B cell (primary cell): ENCODE measurements around the gene BLID. TPM values are rescaled to one million over a fixed set of nuclear protein-coding genes. Genes with fewer than 3 reads are reported as not detected.

Experiments
- ATAC-seq: fragments of 200-7000 bp; cut with Tn5 transposase; one replicate; pipeline ENCODE4 v1.10.0; 2021; ENCODE audit warnings: low read depth, mild to moderate bottlenecking, moderate number of reproducible peaks, moderate library complexity
- CTCF ChIA-PET: fragments of 350-600 bp; sonication (Branson Sonifier 250); formaldehyde crosslinking; loops from one replicate; lab custom pipeline; 2021; ENCODE audit warnings: antibody characterized with exemption, inconsistent platforms; lab: Charles Lee
- POLR2A ChIA-PET: fragments of 350-600 bp; sonication (Branson Sonifier 250); formaldehyde crosslinking; loops from one replicate; lab custom pipeline; 2021; ENCODE audit warnings: antibody characterized with exemption; lab: Charles Lee
- DNase-seq: peaks from one replicate; pipeline ENCODE4 v3.0.0; 2013
- H2AFZ ChIP-seq: 2 replicates; pipeline ENCODE4 v1.6.1; 2012; ENCODE audit warnings: mild to moderate bottlenecking, low read depth, low read length; ENCODE audit not compliant: insufficient read depth, poor library complexity, severe bottlenecking
- H3K27ac ChIP-seq, 2 donors: 1 replicate in 1 of 2; 2 replicates in 1 of 2; pipeline ENCODE4 v1.5.1; 2012 to 2013; ENCODE audit warnings: low read length in 2 of 2, mild to moderate bottlenecking in 2 of 2, moderate library complexity in 1 of 2
- H3K27me3 ChIP-seq, 4 experiments: fragments of 200-600 bp in 1 of 4; sonication (generic) in 1 of 4; replicated peaks in 1 of 4; 1 replicate in 2 of 4; 2 replicates in 2 of 4; pipeline versions ENCODE4 v1.6.1 to v1.7.0; 2013 to 2016; ENCODE audit warnings: low read length in 3 of 4, mild to moderate bottlenecking in 2 of 4, mixed read lengths in 1 of 4, moderate library complexity in 1 of 4; ENCODE audit not compliant: insufficient read depth in 4 of 4, control insufficient read depth in 3 of 4; ENCODE audit errors: control extremely low read depth in 1 of 4
- H3K36me3 ChIP-seq, 2 experiments: replicated peaks in 1 of 2; 1 replicate in 1 of 2; 2 replicates in 1 of 2; pipeline versions ENCODE4 v1.6.1 to v1.7.1; 2013; ENCODE audit warnings: low read length in 1 of 2; ENCODE audit not compliant: insufficient read depth in 2 of 2, control insufficient read depth in 1 of 2; ENCODE audit errors: control extremely low read depth in 1 of 2, extremely low read depth in 1 of 2
- H3K4me1 ChIP-seq, 2 donors: fragments of 200-600 bp in 1 of 2; sonication (generic) in 1 of 2; 1 replicate in 1 of 2; 2 replicates in 1 of 2; pipeline versions ENCODE4 v1.5.1 to v1.6.1; 2013 to 2017; ENCODE audit warnings: low read length in 2 of 2; ENCODE audit not compliant: control insufficient read depth in 2 of 2, insufficient read depth in 2 of 2
- H3K4me2 ChIP-seq: replicated peaks from 2 replicates; pipeline ENCODE3; 2012; ENCODE audit warnings: mild to moderate bottlenecking, low read depth, low read length; ENCODE audit not compliant: poor library complexity, severe bottlenecking
- H3K4me3 ChIP-seq, 5 experiments: fragments of 200-600 bp in 1 of 5; sonication (generic) in 1 of 5; 1 replicate in 3 of 5; 2 replicates in 2 of 5; pipeline versions ENCODE4 v1.5.1 to v1.7.0; 2011 to 2016; ENCODE audit warnings: low read length in 4 of 5, mild to moderate bottlenecking in 4 of 5, low read depth in 2 of 5, control low read depth in 1 of 5, moderate library complexity in 1 of 5; ENCODE audit not compliant: insufficient read depth in 1 of 5; ENCODE audit errors: control extremely low read depth in 1 of 5, extremely low read depth in 1 of 5
- H3K79me2 ChIP-seq: fragments of 200-600 bp; sonication (generic); one replicate; pipeline ENCODE4 v1.6.0; 2016; ENCODE audit warnings: low read length; ENCODE audit not compliant: control insufficient read depth, insufficient read depth
- H3K9ac ChIP-seq: fragments of 200-600 bp; sonication (generic); 2 replicates; pipeline ENCODE4 v1.6.1; 2017; ENCODE audit warnings: mild to moderate bottlenecking, low read length, moderate library complexity
- H3K9me3 ChIP-seq, 3 donors: one replicate each; pipeline versions ENCODE4 v1.6.1 to v1.7.1; 2013; ENCODE audit warnings: low read length in 2 of 3; ENCODE audit not compliant: control insufficient read depth in 2 of 3, insufficient read depth in 1 of 3; ENCODE audit errors: control extremely low read depth in 1 of 3
- H4K20me1 ChIP-seq: 2 replicates; pipeline ENCODE4 v1.6.0; 2012; ENCODE audit warnings: mild to moderate bottlenecking, low read length; ENCODE audit not compliant: insufficient read depth, control insufficient read depth, poor library complexity, severe bottlenecking
- H3K27ac Mint-ChIP-seq: one replicate; pipeline ENCODE4 v1.8.0; 2021; ENCODE audit warnings: mixed read lengths
- H3K27me3 Mint-ChIP-seq: one replicate; pipeline ENCODE4 v1.8.0; 2021; ENCODE audit warnings: mixed read lengths
- H3K4me1 Mint-ChIP-seq: one replicate; pipeline ENCODE4 v1.8.0; 2021; ENCODE audit warnings: mixed read lengths
- H3K4me3 Mint-ChIP-seq: one replicate; pipeline ENCODE4 v1.8.0; 2021; ENCODE audit warnings: mixed read lengths
- H3K9me3 Mint-ChIP-seq: one replicate; pipeline ENCODE4 v1.8.0; 2022; ENCODE audit warnings: mixed read lengths; ENCODE audit not compliant: insufficient read depth
- EZH2 ChIP-seq: IDR thresholded peaks from 2 replicates; pipeline ENCODE4 v1.6.1; 2012; ENCODE audit warnings: borderline replicate concordance, low read depth, mild to moderate bottlenecking, moderate library complexity, low read length; ENCODE audit not compliant: insufficient read depth, poor library complexity, severe bottlenecking
- WGBS: methylation state at CpG from one replicate; pipeline ENCODE4 v1.1.5; 2013; ENCODE audit warnings: missing lambda C conversion rate; ENCODE audit not compliant: insufficient coverage; 5-methylcytosine and 5-hydroxymethylcytosine counted together
- intact Hi-C: fragments of 100-400 bp; cut with micrococcal nuclease; formaldehyde crosslinking; loops from one replicate; pipeline ENCODE4 v1.10.0; 2022
- polyA plus RNA-seq: library from polyadenylated mRNA; depleted of rRNA; stranded (reverse); fragments of >200 nt; gene quantifications from 2 replicates; pipeline ENCODE4 v1.2.3, GENCODE V29; 2012
- total RNA-seq, 2 donors: library from RNA; stranded (reverse); fragments of 120-200 nt in 1 of 2; gene quantifications; 1 replicate in 1 of 2; 2 replicates in 1 of 2; pipeline versions ENCODE4 v1.2.3 to v1.2.4, GENCODE V29; 2013 to 2022
- TF ChIP-seq, protein P1 (sequence below): fragments of 200-600 bp; IDR thresholded peaks from one replicate; pipeline ENCODE4 v1.8.0; 2022; ENCODE audit warnings: antibody characterized with exemption, mild to moderate bottlenecking

The BLID gene
- total and polyA plus RNA-seq, 2 donors (not counting 1 experiment from before 2014, with no cell fraction given): not detected

DNA sequence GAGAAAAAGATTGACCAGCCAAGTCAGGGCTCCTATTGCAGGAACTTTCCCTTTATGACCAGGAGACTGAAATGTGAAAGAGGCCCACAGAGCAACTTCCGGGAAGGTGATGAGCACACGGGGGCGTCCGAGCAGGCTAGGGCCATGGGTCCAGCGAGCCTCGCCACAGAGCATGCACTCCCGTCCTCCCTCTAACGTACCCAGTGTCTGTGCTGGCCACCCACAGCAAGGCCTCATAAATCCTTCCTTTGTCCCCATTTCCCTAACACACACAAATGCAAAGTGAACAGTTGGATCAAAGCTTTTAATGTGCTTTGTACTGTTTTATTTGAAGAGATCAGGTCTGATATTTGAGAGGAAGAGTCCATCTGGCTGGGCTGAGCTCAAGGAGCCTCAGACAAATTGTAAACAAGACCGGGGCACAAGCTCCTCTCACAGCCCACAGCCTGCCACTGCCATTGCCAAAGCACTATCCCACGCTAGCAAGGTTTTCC, 44.3 kb downstream of the BLID start:
- Mint-ChIP-seq H3K4me3 (no peak overlapping the region), H3K9me3 (no peaks in the 10 kb centered on the region), H3K27ac (no peak overlapping the region), H3K4me1 (no peaks in the 10 kb centered on the region), H3K27me3 (peaks cover 7% of the 10 kb centered on the region)
- H3K4me2 ChIP-seq: no peak overlapping the region
- intact Hi-C loops: no loop called here
- CTCF ChIA-PET: no interaction called here
- POLR2A ChIA-PET: no interaction called here
- H3K4me3 ChIP-seq: no peak overlapping the region
- H3K4me1 ChIP-seq: no peaks in the 10 kb centered on the region
- H3K27me3 ChIP-seq: peaks cover 0 to 3% (median 0%) of the 10 kb centered on the region in 4 experiments
- ATAC-seq (no peak), DNase-seq (no peak)
- no peak overlapping the region for H3K27ac ChIP-seq
- no peak overlapping the region for H2AFZ ChIP-seq
- H4K20me1 ChIP-seq: no peaks in the 10 kb centered on the region
- TF ChIP-seq EZH2: no peak
- TF ChIP-seq, protein P1, sequence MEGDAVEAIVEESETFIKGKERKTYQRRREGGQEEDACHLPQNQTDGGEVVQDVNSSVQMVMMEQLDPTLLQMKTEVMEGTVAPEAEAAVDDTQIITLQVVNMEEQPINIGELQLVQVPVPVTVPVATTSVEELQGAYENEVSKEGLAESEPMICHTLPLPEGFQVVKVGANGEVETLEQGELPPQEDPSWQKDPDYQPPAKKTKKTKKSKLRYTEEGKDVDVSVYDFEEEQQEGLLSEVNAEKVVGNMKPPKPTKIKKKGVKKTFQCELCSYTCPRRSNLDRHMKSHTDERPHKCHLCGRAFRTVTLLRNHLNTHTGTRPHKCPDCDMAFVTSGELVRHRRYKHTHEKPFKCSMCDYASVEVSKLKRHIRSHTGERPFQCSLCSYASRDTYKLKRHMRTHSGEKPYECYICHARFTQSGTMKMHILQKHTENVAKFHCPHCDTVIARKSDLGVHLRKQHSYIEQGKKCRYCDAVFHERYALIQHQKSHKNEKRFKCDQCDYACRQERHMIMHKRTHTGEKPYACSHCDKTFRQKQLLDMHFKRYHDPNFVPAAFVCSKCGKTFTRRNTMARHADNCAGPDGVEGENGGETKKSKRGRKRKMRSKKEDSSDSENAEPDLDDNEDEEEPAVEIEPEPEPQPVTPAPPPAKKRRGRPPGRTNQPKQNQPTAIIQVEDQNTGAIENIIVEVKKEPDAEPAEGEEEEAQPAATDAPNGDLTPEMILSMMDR: no peak
- no peaks in the 10 kb centered on the region for H3K36me3 ChIP-seq
- no peaks in the 10 kb centered on the region for H3K9me3 ChIP-seq
- H3K79me2 ChIP-seq: no peaks in the 10 kb centered on the region
- no peak overlapping the region for H3K9ac ChIP-seq
- 100% methylated on average over 1 of the region's 10 CpGs for WGBS

DNA sequence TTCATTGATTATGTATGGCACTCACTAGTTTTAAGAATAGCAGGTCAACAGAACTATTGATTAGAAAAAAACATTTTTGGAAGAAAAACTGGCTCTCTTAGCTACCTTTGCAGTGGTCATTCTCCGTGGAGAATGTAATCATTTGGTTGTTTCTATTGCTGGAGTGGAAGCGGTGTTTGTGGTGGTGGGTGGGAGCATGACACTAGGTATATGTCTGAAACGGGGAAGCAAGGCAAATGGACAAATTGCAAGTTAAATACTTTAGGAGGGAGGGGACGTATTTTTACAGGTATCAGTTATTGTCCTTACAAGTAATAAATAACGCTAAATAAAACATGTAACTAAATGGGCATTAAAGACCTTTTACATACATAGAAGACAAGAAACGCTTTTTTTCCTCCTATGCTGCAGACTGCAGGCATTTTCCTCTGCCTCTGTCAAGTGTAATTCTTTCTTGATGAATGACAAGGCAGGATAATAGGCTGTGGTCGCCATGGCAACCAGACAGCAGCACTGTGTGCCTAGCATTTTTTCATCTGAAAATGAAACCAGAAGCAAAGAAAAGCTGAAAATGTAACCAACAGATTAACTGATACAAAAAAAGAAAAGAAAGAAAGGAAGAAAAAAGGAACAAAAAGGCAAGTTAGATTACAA, 46.2 kb downstream of the BLID start:
- Histone ChIP-seq H3K27me3 (peaks cover 0 to 3% (median 0%) of the 10 kb centered on the region in 4 experiments), H3K4me2 (no peak overlapping the region), H3K9ac (no peak overlapping the region), H3K79me2 (no peaks in the 10 kb centered on the region), H3K4me1 (no peaks in the 10 kb centered on the region), H3K36me3 (no peaks in the 10 kb centered on the region), H2AFZ (no peak overlapping the region), H4K20me1 (no peaks in the 10 kb centered on the region), H3K4me3 (no peak overlapping the region), H3K9me3 (no peaks in the 10 kb centered on the region), H3K27ac (no peak overlapping the region)
- ChIA-PET CTCF (no interaction called here), POLR2A (no interaction called here)
- 84% methylated on average over 2 of the region's 7 CpGs for WGBS
- H3K27me3 Mint-ChIP-seq: peaks cover 7% of the 10 kb centered on the region
- intact Hi-C loops: no loop called here
- H3K27ac Mint-ChIP-seq: no peak overlapping the region
- no peaks in the 10 kb centered on the region for H3K9me3 Mint-ChIP-seq
- TF ChIP-seq, protein P1: no peak
- no peak for TF ChIP-seq EZH2
- no peak overlapping the region for H3K4me3 Mint-ChIP-seq
- no peak for ATAC-seq
- H3K4me1 Mint-ChIP-seq: no peaks in the 10 kb centered on the region
- no peak for DNase-seq
